CD4-positive, alpha-beta T cell treated with Interleukin-1 beta for 1 hour (primary cell): ENCODE data around the gene MAP3K5.
A peak's percentile ranks its signal among the peaks of the same experiment; 100 is the strongest.
"Not testable (repeated sequence)": the region's sequence is repeated elsewhere in the genome, so short reads cannot be mapped to it uniquely, and the experiment has no call there.

Experiments used
- DNase-seq, 2 donors: peaks; one replicate each; pipeline ENCODE4 v3.0.0-alpha.2; 2020 to 2022

The MAP3K5 gene

DNA sequence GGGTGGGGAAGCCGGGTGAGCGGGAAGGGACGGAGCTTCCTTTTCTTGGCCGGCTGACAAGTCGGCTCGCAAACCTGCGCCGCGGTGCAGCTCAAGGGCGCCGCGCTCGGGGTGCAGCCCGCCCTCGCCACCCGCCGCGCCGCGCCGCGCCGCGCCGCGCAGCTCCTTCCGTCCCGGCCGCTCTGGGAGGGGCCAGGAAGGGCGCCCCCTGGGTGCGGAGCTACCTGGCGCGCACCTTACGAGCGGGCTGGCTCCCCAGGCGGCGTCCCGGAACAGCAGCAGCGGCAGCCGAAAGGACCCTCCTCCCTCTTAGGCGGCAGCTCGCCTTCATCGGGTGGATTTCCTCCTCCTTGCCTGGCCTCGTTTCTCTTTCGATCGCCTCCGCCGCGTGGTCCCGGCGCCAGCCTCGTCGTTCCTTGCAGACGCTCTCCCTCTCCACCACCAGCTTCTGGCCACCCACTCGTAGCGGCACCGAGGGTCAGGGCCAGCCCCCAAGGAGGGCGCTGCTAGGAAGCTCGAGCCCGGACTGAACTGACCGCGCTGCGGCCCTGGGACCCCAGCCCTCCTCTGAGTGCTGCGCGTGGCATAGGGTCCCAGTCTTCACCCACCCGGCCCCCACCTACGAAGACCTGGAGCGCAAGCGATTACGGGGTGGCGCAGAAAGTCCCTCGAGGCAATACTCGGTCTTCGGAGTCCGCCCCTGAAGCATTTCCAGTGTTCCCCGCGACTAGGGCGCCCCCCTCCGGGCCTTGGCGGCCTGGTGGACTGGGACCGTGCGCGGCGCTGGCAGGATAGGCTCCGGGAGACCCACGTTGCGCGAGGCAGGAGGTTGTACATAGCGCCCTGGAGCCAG, at the start of gene MAP3K5:
MAP3K5 (minus strand) TSS at position 68 of the 853 bp plus-strand sequence. CDS start 320 bp downstream, outside the sequence.
- DNase-seq, result peak; percentile 93 to 95

- DNase-seq, result no peak
These were observed 48.2 kb upstream of the MAP3K5 start for GRCh38 chr6:136840276-136841001.

- no peak for DNase-seq
These were observed 39.7 kb upstream of the MAP3K5 start for GRCh38 chr6:136831873-136832562.

DNA sequence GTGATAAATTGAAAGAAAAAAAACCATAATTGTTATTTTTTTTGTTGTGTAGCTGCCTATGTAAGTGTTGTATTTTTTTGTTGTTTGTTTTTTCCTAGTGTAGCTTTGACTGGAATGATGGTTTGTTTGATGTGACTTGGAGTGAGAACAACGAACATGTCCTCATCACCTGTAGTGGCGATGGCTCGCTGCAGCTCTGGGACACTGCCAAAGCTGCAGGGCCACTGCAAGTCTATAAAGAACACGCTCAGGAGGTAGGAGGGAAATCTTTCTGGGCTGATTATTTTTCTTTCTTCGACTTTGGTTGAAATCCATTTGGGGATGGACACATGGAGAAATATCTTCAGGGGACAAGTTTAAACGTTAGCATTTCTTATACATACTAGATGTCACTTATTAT, 33.9 kb upstream of the MAP3K5 start:
- DNase-seq, result no peak

- peak in 1 of 2 donors; percentile 5 for DNase-seq
These were observed 30.9 kb upstream of the MAP3K5 start for GRCh38 chr6:136823128-136823660.

GRCh38 chr6:136822376-136823127, 30.3 kb upstream of the MAP3K5 start, which contains the start of gene PEX7:
TSS of gene PEX7 (plus strand) at chr6:136822592. CDS start at chr6:136822666, 74 bp downstream.
- peak; percentile 89 to 93 for DNase-seq

DNA sequence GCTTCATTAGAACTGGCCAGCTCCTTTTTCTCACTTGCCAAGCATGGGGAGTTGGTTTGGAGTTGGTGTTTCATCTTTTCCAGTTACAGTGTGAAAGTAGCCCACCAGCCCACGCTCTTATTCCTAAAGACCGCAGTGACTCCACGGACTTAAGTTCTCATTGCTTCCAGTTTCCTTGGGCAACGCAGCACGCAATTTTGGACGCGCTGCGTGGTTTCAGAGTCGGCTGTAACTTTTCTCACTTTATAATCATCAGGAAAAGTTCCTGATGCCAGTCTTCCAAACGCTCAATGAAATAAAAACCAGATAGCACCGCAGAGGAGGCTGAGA, 29.7 kb upstream of the MAP3K5 start:
- DNase-seq, result no peak

- DNase-seq, result no peak
These were observed 28.3 kb upstream of the MAP3K5 start for GRCh38 chr6:136820561-136820960.

GRCh38 chr6:136816656-136817055, 24.4 kb upstream of the MAP3K5 start:
- no peak for DNase-seq

- DNase-seq, result not testable (repeated sequence)
These were observed 23.3 kb upstream of the MAP3K5 start for GRCh38 chr6:136815608-136816007.

- no peak for DNase-seq
These were observed 19.9 kb upstream of the MAP3K5 start for GRCh38 chr6:136812174-136812573.

DNA sequence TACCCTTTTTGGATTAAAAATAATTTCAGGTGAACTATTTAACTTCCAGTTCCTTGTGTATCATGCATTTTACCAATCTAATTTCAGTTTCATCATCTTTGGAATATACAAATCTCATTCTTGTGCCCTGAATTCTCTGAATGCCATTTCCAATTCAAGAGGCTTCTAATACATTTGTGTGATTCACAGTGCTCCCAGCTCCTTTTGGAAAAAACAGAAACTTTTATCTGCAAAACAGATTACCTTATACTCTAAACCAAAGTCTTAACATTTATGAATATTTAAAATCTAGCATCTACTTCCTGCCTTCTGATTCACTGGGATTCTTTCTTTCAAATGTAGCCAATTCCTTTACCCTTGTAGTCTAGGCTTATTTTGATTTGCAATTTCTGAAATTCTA, 19.0 kb upstream of the MAP3K5 start:
- DNase-seq, result no peak

- no peak for DNase-seq
These were observed 17.0 kb upstream of the MAP3K5 start for GRCh38 chr6:136809091-136809860.

- DNase-seq, result no peak
These were observed 11.3 kb upstream of the MAP3K5 start for GRCh38 chr6:136803608-136804007.

- DNase-seq, result no peak
These were observed 9.3 kb upstream of the MAP3K5 start for GRCh38 chr6:136801581-136801980.

- no peak for DNase-seq
These were observed 5.8 kb upstream of the MAP3K5 start for GRCh38 chr6:136798044-136798443.

GRCh38 chr6:136795996-136796395, 3.7 kb upstream of the MAP3K5 start:
- no peak for DNase-seq

DNA sequence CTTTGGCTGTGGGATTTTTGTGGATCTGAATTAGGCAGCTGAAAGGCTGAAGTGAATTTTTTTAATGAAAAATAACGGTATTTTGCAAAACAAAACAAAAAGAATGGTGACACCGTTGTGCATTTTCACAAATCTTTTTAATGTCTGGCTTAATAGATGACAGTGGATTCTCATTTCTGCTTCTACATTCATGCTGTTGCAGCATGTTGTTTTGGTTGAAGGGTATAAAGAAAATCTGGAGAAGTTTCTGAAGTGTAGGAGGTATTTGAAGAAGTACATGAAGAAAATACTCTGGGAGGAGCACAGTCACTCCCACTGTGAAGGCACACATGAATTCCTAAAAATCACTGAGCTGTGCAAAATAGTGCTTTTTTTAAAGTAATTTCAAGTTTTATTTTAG, 3.1 kb upstream of the MAP3K5 start:
- no peak for DNase-seq

- DNase-seq, result peak; percentile 38 to 45
These were observed 1.1 kb upstream of the MAP3K5 start for GRCh38 chr6:136793363-136793762.

GRCh38 chr6:136792095-136792409, 225 bp downstream of the MAP3K5 start:
- no peak for DNase-seq

DNA sequence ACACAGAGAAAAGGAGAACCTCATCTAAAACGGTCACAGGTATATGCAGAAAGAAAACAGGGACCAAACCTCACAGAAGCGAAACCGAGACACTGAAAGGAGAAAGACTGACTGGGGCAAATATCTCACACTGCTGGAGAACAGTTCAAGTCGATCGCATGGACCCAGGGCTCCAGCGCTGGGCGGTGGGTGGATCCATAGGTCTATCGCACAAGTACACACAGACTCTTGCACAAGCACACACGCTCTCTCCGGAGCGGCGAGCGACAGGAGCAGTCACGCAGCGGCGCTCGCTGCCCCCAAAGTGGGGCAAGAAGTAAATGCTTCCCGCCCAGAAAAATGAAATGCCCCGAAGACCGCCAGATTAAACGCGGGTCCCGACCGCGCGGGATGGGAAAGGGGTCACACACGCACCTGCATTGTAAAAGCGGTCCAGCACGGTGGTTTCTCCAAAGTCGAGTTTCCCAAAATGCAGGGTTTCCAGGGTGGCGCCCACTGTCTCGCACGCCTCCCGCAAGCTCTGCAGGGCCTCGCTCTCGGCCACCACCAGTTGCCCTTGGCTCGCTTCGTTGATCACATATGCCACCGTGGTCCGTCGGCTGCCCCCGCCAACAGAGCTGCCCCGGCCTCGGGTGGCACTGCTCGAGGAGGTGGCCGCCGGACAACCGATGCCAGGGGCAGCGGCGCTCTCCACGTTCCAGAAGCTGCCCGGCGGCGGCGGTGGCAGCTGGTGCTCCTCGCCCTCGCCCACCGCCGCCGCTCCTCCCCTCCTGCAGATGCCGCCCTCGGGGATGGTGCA, 782 bp downstream of the MAP3K5 start:
- peak; percentile 44 to 53 for DNase-seq
